ENCODE results near the gene LGR6.
"Not testable (repeated sequence)": the region's sequence is repeated elsewhere in the genome, so short reads cannot be mapped to it uniquely, and the experiment has no call there.

The LGR6 gene

DNA sequence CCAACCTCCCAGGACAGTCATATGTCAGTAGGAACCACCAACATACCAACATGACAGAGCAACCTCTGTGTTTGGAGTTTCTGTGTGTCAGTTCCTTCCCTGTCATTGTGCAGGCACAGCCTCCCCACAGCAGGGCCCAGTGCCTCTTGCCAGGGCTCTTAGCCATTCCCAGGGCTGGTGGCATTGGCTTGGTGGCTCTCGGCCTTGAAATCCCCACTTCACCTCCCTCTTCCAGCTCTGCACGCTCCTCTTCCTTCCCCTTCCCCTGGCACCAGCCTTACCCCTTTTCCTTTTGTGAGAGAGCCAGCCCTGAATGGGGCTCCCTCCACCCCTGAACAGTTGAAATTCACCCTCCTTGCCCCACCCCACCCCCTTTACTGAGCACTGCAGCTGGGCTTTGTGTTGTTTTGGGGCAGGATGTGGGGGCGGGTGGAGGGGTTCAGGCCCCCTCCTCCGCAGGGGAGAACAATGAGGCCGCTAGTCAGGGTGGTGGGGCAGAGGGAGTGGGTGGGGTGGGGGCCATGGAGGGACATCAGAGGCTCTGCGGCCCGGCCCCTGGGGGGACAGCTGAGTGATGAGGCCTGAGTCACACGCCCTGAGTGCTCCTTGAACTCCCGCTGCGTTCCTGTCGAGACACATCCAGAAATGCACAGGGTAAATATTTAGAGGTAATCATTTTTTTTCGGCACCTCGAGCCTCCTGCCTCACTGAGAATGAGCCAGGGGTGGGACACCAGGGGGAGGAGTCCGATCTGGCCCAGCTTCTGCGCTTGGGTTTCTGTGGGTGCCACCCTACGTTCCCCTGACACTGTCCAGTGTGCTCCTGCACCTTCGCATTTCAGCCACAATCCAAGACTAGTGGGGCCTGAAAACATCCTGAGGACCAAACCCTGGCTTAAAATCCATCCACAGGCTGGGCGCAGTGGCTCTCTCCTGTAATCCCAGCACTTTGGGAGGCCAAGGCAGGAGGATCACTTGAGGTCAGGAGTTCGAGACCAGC, 28.6 kb downstream of the LGR6 start:
- peak; percentile 45 for DNase-seq (ENCODE audit: low spot score)

DNA sequence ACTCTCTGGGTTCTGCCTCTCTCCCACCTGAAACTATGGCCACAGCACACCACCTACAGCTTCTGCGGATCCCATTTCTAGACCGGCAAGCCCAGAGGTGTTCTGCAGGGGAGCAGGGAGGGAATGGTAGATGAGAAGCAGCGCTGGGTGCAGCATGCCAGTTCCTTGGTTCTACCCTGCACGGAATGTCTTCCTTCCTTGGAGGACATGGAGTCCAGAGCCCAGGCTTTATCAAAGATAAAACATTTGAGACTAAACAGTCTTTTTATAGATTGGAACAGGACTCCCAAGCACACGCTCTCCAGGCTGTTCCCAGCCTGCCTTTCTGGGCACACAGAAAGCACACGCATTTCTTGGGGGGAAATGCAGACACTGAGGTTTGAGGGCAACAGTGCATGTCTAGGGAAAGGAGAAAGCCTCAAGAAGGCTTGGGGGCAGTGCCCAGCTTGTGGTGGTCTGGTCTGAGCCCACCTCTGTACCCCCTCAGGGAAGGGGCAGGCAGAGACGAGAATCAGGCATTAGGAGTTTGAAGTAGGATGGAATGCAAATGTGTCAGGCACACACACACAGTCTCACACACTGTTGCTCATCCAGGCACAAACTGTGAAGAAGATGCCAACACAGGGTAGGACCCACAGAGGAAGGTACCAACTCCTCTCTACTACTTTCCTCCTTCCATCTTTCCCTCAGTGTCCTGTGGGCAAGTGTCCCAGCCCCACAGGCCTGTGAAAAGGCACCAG, 29.7 kb downstream of the LGR6 start:
- no peak for DNase-seq (ENCODE audit: low spot score)

GRCh38 chr1:202224453-202224852, 30.9 kb downstream of the LGR6 start:
- no peak for DNase-seq (ENCODE audit: low spot score)

GRCh38 chr1:202225131-202225530, 31.5 kb downstream of the LGR6 start:
- DNase-seq (ENCODE audit: low spot score), result no peak

DNA sequence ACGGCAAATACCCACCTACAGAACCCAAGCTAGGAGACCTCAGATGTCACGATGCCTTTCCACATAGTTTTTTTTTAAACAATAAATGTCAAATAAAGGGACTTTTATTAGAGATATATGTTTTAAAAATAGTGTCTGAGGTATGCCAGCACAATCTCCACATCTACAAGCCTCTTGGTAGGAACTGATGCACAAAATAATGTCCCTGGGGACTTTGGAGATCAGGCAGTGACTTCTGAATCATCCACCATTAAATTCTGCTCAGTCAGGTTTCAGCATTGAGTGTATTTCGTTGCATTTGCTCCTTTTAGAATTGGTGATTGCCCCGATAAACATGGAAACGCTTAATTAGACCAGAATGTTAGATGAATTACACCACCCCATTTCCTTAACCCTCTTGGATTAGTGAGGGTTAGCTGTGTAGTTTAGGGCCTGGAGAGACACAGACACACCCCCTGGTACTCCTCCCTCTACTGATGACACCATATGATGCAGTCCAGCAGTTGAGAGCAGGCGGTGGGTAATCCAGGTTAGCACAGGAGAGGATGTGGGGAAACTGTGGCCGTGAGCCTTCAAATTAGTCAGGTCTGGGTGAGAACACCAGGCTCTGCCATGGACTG, 33.6 kb downstream of the LGR6 start:
- no peak for DNase-seq (ENCODE audit: low spot score)

- no peak for DNase-seq (ENCODE audit: low spot score)
Measured at GRCh38 chr1:202227997-202228401, 34.4 kb downstream of the LGR6 start.

DNA sequence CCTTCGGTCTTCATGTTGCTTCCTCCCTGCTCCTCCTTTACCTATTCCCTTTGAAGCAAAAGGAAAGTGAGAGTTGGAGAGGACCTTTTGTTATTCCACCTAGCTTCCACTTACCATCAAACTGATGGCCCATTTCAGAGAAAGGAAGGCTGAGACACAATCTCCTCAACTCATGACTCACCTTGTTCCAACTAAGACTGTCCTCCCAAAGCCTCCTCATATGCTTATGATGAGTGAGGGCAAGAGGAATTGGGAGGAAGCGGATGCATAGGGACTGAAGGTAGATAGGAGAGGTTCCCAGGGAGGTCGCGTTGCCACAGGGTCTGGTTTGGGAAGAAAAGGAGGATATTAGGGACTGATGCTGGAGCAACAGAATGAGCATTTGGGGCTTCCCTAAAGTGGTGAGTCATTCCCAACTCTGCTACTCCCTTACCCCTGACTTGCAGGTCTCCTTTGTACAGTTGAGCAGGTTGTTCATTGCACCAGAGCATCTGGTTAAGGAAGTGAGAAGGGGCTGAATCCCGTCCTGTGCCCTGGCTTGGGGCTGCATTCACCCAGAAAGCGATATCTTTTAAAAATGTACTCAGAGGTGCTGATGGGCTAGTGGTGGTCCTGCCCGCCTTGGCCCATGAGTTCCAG, 35.0 kb downstream of the LGR6 start:
- DNase-seq (ENCODE audit: low spot score), result no peak

DNA sequence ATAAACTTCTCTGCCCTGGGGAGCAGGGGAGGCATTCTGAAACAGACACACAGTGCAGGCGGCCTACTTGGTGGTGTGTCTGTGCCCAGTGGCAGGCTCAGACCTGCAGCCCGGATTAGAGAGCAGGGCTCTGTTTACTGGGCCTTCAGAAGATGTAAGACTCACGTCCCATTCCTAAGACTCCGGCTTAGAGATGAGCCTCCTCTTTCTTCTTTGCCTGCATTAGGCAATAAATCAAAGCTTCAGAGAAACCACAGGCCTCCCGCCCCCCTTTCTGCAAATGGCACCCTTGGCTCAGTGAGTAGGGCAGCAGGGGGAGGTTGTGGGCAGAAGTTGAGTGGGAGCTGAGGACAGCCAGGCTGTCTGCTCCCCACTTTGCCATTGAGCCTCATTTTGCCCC, 35.8 kb downstream of the LGR6 start:
- DNase-seq (ENCODE audit: low spot score), result peak; percentile 3

DNA sequence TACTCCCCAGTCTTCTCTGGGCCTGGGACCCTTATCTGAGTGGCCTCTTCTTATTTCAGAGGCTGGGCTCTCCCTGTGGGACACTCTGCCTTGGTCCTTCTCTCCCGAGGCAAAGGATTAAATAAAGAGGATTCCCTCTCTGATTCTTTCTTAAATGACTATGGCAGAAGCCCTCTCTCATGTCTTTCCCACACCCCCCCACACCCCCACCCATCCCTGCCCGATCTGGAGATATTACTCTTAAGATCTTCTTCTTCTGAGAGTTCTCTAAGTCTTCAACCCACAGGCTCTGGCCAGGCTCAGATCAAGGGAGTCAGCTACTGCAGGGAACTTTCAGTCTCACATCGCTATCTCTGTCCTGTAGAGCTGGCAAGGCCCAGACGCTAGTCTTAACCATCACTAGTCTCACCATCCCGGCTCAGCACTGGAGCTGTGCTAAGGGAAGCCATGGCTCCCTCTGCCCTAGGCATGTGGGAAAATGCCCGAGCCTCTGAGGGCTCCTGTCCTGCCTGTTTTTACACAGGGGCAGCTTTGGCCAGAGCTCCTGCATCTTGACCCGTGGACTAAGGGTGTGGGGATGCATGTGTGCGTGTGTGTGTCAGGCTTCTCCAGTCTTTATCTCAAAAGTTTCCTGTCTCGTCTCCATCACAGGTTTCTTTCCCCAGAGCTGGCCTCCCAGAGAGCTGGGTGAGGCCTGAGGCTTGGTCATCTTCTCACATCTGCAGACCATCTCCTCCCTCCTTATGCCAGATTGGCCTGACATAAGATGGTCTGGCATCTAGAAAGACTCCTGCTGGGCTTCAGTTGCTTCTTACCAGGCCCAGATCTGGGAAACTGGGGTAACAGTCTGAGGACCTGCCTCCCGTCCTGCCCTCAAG, 36.7 kb downstream of the LGR6 start:
- DNase-seq (ENCODE audit: low spot score), result no peak

DNA sequence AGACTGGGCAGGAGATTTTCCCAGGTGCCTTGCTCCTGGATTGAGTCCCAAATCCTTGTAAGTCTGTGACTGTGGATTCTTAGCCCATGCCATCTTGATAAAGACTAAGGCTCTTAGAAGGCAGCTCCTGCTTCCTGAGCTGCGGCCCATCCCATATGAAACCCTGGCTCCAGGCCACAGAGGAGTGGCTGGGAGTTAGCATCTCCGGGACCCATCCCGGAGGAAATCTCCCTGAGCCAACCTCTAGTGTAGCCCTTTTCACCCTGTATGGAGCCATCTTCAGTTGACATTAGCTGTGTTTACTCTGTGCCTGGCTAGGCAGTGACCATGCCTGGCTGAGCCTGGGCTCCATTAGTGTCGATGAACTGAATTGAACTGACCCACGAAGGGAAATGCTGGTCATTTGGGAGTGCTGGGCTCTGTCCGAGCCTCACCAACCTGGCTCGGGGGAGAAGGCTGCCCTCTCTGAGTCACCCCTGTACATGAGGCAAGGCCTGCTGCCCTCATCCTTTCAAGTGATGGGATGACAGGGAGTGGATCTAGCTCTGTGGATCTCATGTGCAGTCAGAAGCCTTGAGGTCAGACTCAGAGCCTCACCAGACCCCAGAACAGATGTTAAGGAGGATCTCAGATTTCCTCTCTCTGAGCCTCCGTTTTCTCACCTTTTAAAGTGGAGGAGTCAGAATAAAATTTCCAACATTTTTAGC, 37.5 kb downstream of the LGR6 start:
- DNase-seq (ENCODE audit: low spot score), result no peak

DNA sequence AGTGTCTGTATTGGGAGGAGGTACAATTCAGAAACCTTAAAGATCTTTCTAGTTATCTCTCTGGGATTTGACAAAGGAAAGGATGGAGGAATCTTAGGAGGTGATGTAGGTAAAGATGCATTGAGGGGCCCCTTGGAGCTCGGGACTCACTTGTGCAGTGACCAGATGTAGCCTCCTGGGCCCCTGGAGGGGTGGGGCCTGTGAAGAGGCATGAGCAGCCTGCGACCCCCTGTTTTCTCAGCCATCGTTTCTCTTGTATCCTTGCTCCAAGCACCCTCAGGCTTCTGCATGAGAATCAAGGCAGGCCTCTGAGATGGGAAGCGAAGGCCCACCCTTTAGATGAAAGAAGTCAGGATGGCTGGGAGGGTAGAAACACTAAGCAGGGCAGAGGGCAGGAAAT, 39.6 kb downstream of the LGR6 start:
- DNase-seq (ENCODE audit: low spot score), result no peak

DNA sequence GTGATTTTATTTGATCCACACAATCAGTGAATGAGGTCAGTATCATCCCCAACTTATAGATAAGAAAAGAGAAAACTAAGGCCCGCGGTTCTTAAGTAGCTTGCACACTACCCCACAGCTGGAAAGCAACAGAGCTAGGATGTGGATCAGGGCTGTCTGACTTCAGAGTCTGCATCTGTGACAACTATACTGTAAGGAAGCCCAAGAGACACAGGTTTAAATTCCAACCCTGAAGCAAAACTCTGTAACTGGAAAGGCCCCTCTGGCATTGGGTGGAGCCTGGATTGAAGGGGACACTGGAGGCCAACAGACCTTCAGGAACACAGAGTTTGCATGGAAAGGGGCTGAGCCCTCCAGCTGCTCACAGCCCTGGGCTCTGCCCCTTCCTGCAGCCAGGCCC, 40.2 kb downstream of the LGR6 start:
- no peak for DNase-seq (ENCODE audit: low spot score)

DNA sequence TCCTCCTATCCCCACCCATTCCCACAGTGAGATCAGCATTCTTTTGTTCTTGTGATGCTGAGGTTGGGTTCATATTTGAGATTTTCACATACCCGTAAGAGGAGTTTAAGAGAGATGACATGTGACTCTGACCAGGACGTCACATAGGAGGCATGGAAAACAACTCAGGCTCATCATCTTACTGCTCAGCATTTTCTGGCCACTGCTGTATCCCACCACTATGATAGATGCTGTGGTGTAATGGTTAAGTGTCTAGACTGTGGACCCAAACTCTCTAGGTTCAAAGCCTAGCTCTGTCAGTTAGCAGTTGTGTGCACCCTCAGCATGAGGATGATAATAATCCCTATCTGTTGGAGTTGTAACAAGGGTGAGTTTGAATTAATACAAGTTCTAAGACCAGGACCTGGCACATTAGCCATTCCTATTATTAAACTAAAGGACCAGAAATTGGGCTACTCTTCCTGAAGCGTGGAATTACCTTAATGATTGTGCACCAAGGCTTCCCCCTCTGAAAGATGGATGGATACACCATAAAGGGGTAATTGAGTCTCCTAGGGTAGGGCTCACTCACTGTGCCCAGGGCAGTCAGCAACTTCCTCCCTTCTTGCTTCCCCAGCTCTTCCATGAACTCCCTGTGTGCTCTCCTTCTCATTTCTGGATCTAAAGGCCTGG, 40.9 kb downstream of the LGR6 start:
- DNase-seq (ENCODE audit: low spot score), result peak; percentile 83

GRCh38 chr1:202235003-202235660, 41.5 kb downstream of the LGR6 start:
- peak; percentile 4 for DNase-seq (ENCODE audit: low spot score)

DNA sequence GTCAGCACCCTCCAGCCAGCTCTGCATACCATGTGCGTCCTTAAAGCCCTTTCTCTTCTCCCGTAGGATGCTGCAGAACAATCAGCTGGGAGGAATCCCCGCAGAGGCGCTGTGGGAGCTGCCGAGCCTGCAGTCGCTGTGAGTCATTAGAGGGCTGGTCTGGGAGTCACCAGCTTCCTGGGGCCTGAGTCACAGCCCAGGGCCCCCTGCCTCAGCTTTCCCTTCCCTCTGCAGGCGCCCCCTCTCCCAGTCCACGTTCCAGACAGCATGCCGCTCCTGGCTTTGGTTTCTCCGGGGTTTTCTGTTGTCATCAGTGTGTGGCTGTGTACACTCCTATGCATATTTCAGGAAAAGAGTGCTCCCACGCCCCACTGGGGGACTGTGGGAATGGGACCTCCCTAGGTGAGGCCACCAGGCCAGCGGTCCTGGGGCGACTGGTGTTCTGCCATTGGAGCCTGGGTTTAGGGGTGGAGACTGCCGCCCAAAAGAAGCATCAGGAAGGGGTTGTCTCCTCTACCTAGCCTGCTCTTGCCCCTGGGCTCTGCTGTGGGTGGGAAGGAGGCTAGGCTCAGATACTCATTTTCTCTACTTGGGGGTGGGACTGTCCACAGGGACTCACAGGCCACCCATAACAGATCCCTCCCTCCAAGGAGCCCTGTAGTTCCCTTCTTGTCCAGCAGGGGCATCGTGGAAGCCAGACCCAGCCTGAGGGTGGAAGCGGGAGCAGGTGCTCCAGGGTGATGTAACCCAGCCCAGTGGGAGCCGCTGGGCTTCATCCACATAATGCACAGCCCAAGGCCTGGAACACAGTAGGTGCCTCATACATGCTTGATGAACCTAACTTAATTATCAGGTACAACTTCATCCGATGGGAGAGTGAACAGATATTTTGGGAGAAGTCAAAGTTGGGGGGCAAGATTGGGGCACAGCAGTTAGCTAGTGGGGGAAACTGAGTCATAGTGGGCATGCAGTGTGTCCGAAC, 42.5 kb downstream of the LGR6 start:
- peak; percentile 95 for DNase-seq (ENCODE audit: low spot score)

GRCh38 chr1:202237052-202237451, 43.5 kb downstream of the LGR6 start:
- peak; percentile 63 for DNase-seq (ENCODE audit: low spot score)

- no peak for DNase-seq (ENCODE audit: low spot score)
Measured at GRCh38 chr1:202238914-202239313, 45.3 kb downstream of the LGR6 start.

- not testable (repeated sequence) for DNase-seq (ENCODE audit: low spot score)
Measured at GRCh38 chr1:202240226-202240625, 46.6 kb downstream of the LGR6 start.
